Mammary epithelial cell (primary cell): Measurements from ENCODE around the gene MRTFB.

Source experiments
- EZH2 ChIP-seq: IDR thresholded peaks from 2 replicates; pipeline ENCODE4 v1.6.1; 2012; ENCODE audit warnings: low read length, inconsistent platforms, borderline replicate concordance
- TF ChIP-seq, protein P1 (sequence below), 2 donors: IDR thresholded peaks in 1 of 2; conservative IDR thresholded peaks in 1 of 2; 2 replicates each; pipeline ENCODE4 v1.5.1; 2011 to 2012; ENCODE audit warnings: inconsistent platforms in 2 of 2, low read length in 2 of 2, mild to moderate bottlenecking in 2 of 2, control low read depth in 1 of 2, low read depth in 1 of 2; ENCODE audit not compliant: insufficient read depth in 1 of 2; ENCODE audit errors: extremely low read depth in 1 of 2

DNA sequence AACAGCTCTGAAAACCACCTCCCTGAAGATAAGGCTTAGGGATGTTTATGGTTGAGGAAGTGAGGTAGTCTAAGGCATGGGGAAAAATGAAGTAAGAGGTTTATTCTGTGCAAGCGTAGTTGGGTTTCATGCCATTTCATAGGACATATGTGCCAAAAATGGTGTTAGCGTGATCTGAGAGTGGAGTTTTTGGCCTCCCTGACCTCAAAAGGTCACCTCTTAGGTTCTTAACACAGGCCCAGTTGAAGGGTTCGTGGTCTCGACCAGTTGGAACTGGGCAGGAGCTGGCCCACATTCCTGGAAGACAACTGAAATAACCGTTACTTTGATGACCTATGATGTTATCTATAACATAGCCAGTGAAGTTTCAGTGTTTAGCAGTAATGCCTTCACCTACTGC lies 57.0 kb downstream of the MRTFB start:
- no peak for TF ChIP-seq EZH2
- TF ChIP-seq, protein P1, sequence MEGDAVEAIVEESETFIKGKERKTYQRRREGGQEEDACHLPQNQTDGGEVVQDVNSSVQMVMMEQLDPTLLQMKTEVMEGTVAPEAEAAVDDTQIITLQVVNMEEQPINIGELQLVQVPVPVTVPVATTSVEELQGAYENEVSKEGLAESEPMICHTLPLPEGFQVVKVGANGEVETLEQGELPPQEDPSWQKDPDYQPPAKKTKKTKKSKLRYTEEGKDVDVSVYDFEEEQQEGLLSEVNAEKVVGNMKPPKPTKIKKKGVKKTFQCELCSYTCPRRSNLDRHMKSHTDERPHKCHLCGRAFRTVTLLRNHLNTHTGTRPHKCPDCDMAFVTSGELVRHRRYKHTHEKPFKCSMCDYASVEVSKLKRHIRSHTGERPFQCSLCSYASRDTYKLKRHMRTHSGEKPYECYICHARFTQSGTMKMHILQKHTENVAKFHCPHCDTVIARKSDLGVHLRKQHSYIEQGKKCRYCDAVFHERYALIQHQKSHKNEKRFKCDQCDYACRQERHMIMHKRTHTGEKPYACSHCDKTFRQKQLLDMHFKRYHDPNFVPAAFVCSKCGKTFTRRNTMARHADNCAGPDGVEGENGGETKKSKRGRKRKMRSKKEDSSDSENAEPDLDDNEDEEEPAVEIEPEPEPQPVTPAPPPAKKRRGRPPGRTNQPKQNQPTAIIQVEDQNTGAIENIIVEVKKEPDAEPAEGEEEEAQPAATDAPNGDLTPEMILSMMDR (conservative IDR thresholded peaks at IDR 0.05 in 1 of 2, IDR thresholded peaks at IDR 0.05 in 1 of 2; ENCODE audit: extremely low read depth in 1 of 2, insufficient read depth in 1 of 2, low read depth in 1 of 2, low read length in 2 of 2), result no peak
